Measurements from ENCODE around the gene ASTN2.

- TF ChIP-seq POLR2A (IDR thresholded peaks at IDR 0.05; ENCODE audit: extremely low read depth, insufficient read length): no peak
- TF ChIP-seq, protein P1, sequence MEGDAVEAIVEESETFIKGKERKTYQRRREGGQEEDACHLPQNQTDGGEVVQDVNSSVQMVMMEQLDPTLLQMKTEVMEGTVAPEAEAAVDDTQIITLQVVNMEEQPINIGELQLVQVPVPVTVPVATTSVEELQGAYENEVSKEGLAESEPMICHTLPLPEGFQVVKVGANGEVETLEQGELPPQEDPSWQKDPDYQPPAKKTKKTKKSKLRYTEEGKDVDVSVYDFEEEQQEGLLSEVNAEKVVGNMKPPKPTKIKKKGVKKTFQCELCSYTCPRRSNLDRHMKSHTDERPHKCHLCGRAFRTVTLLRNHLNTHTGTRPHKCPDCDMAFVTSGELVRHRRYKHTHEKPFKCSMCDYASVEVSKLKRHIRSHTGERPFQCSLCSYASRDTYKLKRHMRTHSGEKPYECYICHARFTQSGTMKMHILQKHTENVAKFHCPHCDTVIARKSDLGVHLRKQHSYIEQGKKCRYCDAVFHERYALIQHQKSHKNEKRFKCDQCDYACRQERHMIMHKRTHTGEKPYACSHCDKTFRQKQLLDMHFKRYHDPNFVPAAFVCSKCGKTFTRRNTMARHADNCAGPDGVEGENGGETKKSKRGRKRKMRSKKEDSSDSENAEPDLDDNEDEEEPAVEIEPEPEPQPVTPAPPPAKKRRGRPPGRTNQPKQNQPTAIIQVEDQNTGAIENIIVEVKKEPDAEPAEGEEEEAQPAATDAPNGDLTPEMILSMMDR (IDR thresholded peaks at IDR 0.05; ENCODE audit: low read depth, low read length): no peak
- TF ChIP-seq, protein P2, sequence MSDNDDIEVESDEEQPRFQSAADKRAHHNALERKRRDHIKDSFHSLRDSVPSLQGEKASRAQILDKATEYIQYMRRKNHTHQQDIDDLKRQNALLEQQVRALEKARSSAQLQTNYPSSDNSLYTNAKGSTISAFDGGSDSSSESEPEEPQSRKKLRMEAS (IDR thresholded peaks at IDR 0.05; ENCODE audit: low read depth, low read length): no peak
Measured at GRCh38 chr9:117414220-117414905, 494 bp downstream of the ASTN2 start.
